Adrenal gland (tissue), 5 donors: ENCODE data around the gene KRTAP2-4.

Experiments
- POLR2A ChIP-seq, 2 donors: fragments of 450-650 bp; IDR thresholded peaks; one replicate each; pipeline ENCODE4 v1.6.1; 2017; ENCODE audit warnings: antibody characterized with exemption in 2 of 2, mild to moderate bottlenecking in 2 of 2, moderate library complexity in 1 of 2
- TF ChIP-seq, protein P1 (sequence below), 6 experiments: fragments of 450-650 bp in 4 of 6; fragments of 200-600 bp in 2 of 6; sonication (generic) in 1 of 6; IDR thresholded peaks; 1 replicate in 5 of 6; 2 replicates in 1 of 6; pipeline versions ENCODE4 v1.5.1 to v1.8.0; 2016 to 2021; ENCODE audit warnings: antibody characterized with exemption in 6 of 6, mild to moderate bottlenecking in 2 of 6, moderate library complexity in 1 of 6
- donor health status: DM: no; HTN: no; CAD: no.

DNA sequence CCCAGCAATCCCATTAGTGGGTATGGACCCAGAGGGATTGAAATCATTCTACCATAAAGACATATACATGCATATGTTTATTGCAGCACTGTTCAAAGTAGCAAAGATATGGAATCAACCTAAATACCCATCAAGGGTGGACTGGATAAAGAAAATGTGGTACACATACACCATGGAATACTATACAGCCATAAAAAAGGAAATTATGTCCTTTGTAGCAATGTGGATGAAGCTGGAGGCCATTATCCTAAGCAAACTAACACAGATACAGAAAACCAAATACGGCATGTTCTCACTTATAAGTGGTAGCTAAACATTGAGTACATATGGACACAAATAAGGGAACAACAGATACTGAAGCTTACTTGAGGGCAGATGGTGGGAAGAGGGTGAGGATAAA is 8.1 kb downstream of the KRTAP2-4 start:
- TF ChIP-seq, protein P1, sequence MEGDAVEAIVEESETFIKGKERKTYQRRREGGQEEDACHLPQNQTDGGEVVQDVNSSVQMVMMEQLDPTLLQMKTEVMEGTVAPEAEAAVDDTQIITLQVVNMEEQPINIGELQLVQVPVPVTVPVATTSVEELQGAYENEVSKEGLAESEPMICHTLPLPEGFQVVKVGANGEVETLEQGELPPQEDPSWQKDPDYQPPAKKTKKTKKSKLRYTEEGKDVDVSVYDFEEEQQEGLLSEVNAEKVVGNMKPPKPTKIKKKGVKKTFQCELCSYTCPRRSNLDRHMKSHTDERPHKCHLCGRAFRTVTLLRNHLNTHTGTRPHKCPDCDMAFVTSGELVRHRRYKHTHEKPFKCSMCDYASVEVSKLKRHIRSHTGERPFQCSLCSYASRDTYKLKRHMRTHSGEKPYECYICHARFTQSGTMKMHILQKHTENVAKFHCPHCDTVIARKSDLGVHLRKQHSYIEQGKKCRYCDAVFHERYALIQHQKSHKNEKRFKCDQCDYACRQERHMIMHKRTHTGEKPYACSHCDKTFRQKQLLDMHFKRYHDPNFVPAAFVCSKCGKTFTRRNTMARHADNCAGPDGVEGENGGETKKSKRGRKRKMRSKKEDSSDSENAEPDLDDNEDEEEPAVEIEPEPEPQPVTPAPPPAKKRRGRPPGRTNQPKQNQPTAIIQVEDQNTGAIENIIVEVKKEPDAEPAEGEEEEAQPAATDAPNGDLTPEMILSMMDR (IDR thresholded peaks at IDR 0.05) = no peak
- no peak for TF ChIP-seq POLR2A (IDR thresholded peaks at IDR 0.05)
